Neural cell (in vitro differentiated cells): Measurements from ENCODE around the gene KCTD16. TPM values are rescaled to one million over a fixed set of nuclear protein-coding genes. Genes with fewer than 3 reads are reported as not detected.

Source experiments
- H2AFZ ChIP-seq: fragments of 200-600, 300-800 bp; sonication (generic), shearing (Covaris generic); 2 replicates; pipeline ENCODE4 v1.6.0; 2014; ENCODE audit warnings: low read depth, mild to moderate bottlenecking, antibody characterized with exemption, low read length, moderate library complexity
- H3F3A ChIP-seq: fragments of 200-600 bp; shearing (Covaris generic); 2 replicates; pipeline ENCODE4 v1.6.1; 2016; ENCODE audit warnings: mild to moderate bottlenecking, moderate library complexity, mixed read lengths, antibody characterized with exemption, low read length; ENCODE audit not compliant: insufficient read depth, poor library complexity, severe bottlenecking
- H3K27ac ChIP-seq: fragments of 200-600, 300-800 bp; sonication (generic), shearing (Covaris generic); 2 replicates; pipeline ENCODE4 v1.5.1; 2014; ENCODE audit warnings: mild to moderate bottlenecking, low read length, moderate library complexity
- H3K27me3 ChIP-seq: fragments of 300-800, 200-600 bp; sonication (generic), shearing (Covaris generic); 2 replicates; pipeline ENCODE4 v1.6.0; 2014; ENCODE audit warnings: mild to moderate bottlenecking, low read depth, low read length, moderate library complexity; ENCODE audit not compliant: insufficient read depth
- H3K36me3 ChIP-seq: fragments of 300-800, 200-600 bp; sonication (generic), shearing (Covaris generic); 2 replicates; pipeline ENCODE4 v1.5.1; 2014; ENCODE audit warnings: mild to moderate bottlenecking, antibody characterized with exemption, low read length, moderate library complexity; ENCODE audit not compliant: insufficient read depth
- H3K4me2 ChIP-seq: fragments of 300-800, 200-600 bp; sonication (generic), shearing (Covaris generic); 2 replicates; pipeline ENCODE4 v1.6.0; 2014; ENCODE audit warnings: mild to moderate bottlenecking, low read length
- H3K4me3 ChIP-seq: fragments of 300-800, 200-600 bp; sonication (generic), shearing (Covaris generic); 2 replicates; pipeline ENCODE4 v1.5.1; 2014; ENCODE audit warnings: mild to moderate bottlenecking, low read length, moderate library complexity
- H3K79me2 ChIP-seq: fragments of 200-600 bp; shearing (Covaris generic); replicated peaks from 2 replicates; pipeline ENCODE4 v1.6.0; 2014; ENCODE audit warnings: mild to moderate bottlenecking, low read length, moderate library complexity; ENCODE audit not compliant: insufficient read depth
- H3K9ac ChIP-seq: fragments of 300-800, 200-600 bp; sonication (generic), shearing (Covaris generic); 2 replicates; pipeline ENCODE4 v1.6.1; 2016; ENCODE audit warnings: mild to moderate bottlenecking, low read length, mixed read lengths
- H3K9me2 ChIP-seq: fragments of 200-600 bp; shearing (Covaris generic); 2 replicates; pipeline ENCODE4 v1.6.1; 2016; ENCODE audit warnings: mild to moderate bottlenecking, low read length, mixed read lengths; ENCODE audit not compliant: insufficient read depth
- H3K9me3 ChIP-seq: fragments of 200-600, 300-800 bp; sonication (generic), shearing (Covaris generic); 2 replicates; pipeline ENCODE4 v1.6.1; 2016; ENCODE audit warnings: mild to moderate bottlenecking, mixed run types, low read length, moderate library complexity, mixed read lengths
- H4K20me1 ChIP-seq: fragments of 200-600 bp; shearing (Covaris generic); 2 replicates; pipeline ENCODE4 v1.6.1; 2016; ENCODE audit warnings: mild to moderate bottlenecking, mixed run types; ENCODE audit not compliant: insufficient read depth
- CTCF ChIP-seq: fragments of 450-650 bp; IDR thresholded peaks from 2 replicates; pipeline ENCODE4 v1.5.1; 2014; ENCODE audit warnings: antibody characterized with exemption, mild to moderate bottlenecking, moderate library complexity; ENCODE audit not compliant: poor library complexity, severe bottlenecking
- EP300 ChIP-seq: fragments of 450-650 bp; conservative IDR thresholded peaks from 2 replicates; pipeline ENCODE4 v1.6.1; 2014; ENCODE audit warnings: antibody characterized with exemption, mild to moderate bottlenecking, moderate library complexity; ENCODE audit not compliant: poor library complexity, severe bottlenecking
- EZH2 ChIP-seq: fragments of 200-600, 300-800 bp; shearing (Covaris generic), sonication (generic); IDR thresholded peaks from 2 replicates; pipeline ENCODE4 v1.6.1; 2014; ENCODE audit warnings: antibody characterized with exemption, low read length, borderline replicate concordance, mild to moderate bottlenecking; ENCODE audit not compliant: insufficient read depth, poor library complexity, severe bottlenecking
- MXI1 ChIP-seq: fragments of 450-650 bp; conservative IDR thresholded peaks from 2 replicates; pipeline ENCODE4 v1.6.1; 2014; ENCODE audit warnings: antibody characterized with exemption, mild to moderate bottlenecking; ENCODE audit not compliant: poor library complexity, severe bottlenecking
- POLR2AphosphoS5 ChIP-seq: IDR thresholded peaks from 2 replicates; pipeline ENCODE4 v1.6.1; 2012
- RAD21 ChIP-seq: fragments of 450-650 bp; conservative IDR thresholded peaks from 2 replicates; pipeline ENCODE4 v1.6.1; 2014; ENCODE audit warnings: antibody characterized with exemption, mild to moderate bottlenecking, moderate library complexity
- REST ChIP-seq: IDR thresholded peaks from 2 replicates; pipeline ENCODE4 v1.6.1; 2012; ENCODE audit warnings: borderline replicate concordance
- SMC3 ChIP-seq: fragments of 450-650 bp; conservative IDR thresholded peaks from 2 replicates; pipeline ENCODE4 v1.6.1; 2014; ENCODE audit warnings: antibody characterized with exemption, mild to moderate bottlenecking, moderate library complexity; ENCODE audit not compliant: poor library complexity
- TAF1 ChIP-seq: IDR thresholded peaks from 2 replicates; pipeline ENCODE4 v1.6.1; 2012; ENCODE audit warnings: low read depth
- polyA plus RNA-seq: library from polyadenylated mRNA; depleted of rRNA; stranded (reverse); fragments of >200 nt; gene quantifications from 2 replicates; pipeline ENCODE4 v1.2.3, GENCODE V29; 2014

The KCTD16 gene
- polyA plus RNA-seq, 1 donor from 2014 or later, result 7.1 TPM

GRCh38 chr5:144478565-144478964 lies 307.9 kb downstream of the KCTD16 start:
- no peak overlapping the region for H3K4me2 ChIP-seq
- no peak overlapping the region for H3K27ac ChIP-seq
- H2AFZ ChIP-seq, result no peak overlapping the region
- no peaks in the 10 kb centered on the region for H3K9me2 ChIP-seq
- H3K27me3 ChIP-seq, result no peaks in the 10 kb centered on the region
- H4K20me1 ChIP-seq, result no peaks in the 10 kb centered on the region
- H3K9ac ChIP-seq, result no peak overlapping the region
- no peaks in the 10 kb centered on the region for H3K79me2 ChIP-seq
- H3K4me3 ChIP-seq, result no peak overlapping the region
- H3K9me3 ChIP-seq, result no peaks in the 10 kb centered on the region
- no peaks in the 10 kb centered on the region for H3F3A ChIP-seq
- no peak for TF ChIP-seq SMC3
- H3K36me3 ChIP-seq, result no peaks in the 10 kb centered on the region

GRCh38 chr5:144481861-144482260 lies 311.2 kb downstream of the KCTD16 start:
- Histone ChIP-seq H3K36me3 (no peaks in the 10 kb centered on the region), H2AFZ (no peak overlapping the region), H3K4me2 (no peak overlapping the region), H3K9me2 (no peaks in the 10 kb centered on the region), H3K9ac (no peak overlapping the region), H3K79me2 (no peaks in the 10 kb centered on the region), H3K9me3 (no peaks in the 10 kb centered on the region), H3K4me3 (no peak overlapping the region), H4K20me1 (no peaks in the 10 kb centered on the region), H3K27ac (no peak overlapping the region), H3K27me3 (no peaks in the 10 kb centered on the region), H3F3A (no peaks in the 10 kb centered on the region)
- no peak for TF ChIP-seq MXI1
- no peak for TF ChIP-seq EP300
- no peak for TF ChIP-seq SMC3
- TF ChIP-seq TAF1, result no peak
- TF ChIP-seq POLR2AphosphoS5, result no peak

- H3K36me3 ChIP-seq, result no peaks in the 10 kb centered on the region
- no peak overlapping the region for H2AFZ ChIP-seq
- H3F3A ChIP-seq, result no peaks in the 10 kb centered on the region
- no peaks in the 10 kb centered on the region for H3K9me2 ChIP-seq
- H3K27ac ChIP-seq, result no peak overlapping the region
- no peaks in the 10 kb centered on the region for H3K79me2 ChIP-seq
- no peaks in the 10 kb centered on the region for H3K27me3 ChIP-seq
- H3K9me3 ChIP-seq, result no peaks in the 10 kb centered on the region
- H4K20me1 ChIP-seq, result no peaks in the 10 kb centered on the region
- no peak overlapping the region for H3K4me3 ChIP-seq
- H3K9ac ChIP-seq, result no peak overlapping the region
- TF ChIP-seq MXI1 (no peak), REST (no peak), SMC3 (no peak), EP300 (no peak), CTCF (no peak), TAF1 (no peak), EZH2 (no peak), POLR2AphosphoS5 (no peak), RAD21 (no peak)
- no peak overlapping the region for H3K4me2 ChIP-seq
Measured at GRCh38 chr5:144484124-144484897, 313.6 kb downstream of the KCTD16 start.
